GM18517 (cell line): ENCODE data around the gene GARNL3.

Experiments
- ATAC-seq: cut with Tn5 transposase; IDR thresholded peaks from one replicate; pipeline ENCODE4 v1.9.1; 2021; ENCODE audit warnings: mild to moderate bottlenecking, moderate library complexity; ENCODE audit not compliant: unreplicated experiment

GARNL3 gene

DNA sequence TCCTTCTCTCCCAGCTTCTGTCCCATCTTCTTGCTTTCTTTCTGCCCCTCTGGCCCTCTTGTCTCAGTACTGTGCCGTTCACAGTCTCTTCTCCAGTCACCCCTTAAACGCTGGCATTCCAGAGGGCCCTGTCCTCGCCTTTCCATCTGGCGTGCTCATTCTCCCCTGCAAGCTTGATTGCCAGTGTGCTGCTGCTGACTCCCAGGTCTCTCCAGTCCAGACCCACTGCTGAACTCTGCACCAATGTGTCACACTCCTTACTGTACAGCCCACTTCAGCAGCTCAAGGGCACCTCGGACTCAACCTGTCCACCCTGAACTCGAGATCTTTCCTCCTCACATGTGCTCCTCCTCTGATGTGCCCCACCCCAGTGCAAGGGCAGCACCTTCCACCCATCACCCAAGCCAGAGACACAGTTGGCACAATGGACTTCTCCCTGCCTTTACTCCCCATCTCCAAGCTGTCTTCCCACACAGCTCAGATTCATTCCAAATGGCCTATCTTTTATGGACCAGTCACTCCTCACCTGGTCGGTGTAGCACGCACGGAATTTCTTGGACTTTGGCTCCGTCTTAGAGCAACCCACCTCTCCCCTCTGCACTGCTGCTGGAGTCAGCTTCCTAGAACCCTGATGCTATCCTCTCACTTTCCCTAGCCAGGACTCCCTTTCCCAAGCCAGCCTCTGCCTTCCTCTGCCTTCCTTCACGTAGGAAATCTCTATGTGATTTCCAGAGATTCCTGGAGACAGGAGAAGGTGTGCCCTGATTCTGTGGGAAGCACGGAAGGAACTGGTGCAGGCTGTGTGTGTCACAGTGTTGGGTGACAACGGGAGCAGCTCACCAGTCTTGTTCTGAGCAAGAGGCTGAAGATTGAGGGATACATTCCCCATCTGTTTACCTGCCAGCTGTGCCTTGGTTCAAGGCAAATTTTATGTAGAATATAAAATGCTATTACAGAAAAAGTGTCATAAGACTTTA lies 106.4 kb downstream of the GARNL3 start:
- ATAC-seq: no peak

DNA sequence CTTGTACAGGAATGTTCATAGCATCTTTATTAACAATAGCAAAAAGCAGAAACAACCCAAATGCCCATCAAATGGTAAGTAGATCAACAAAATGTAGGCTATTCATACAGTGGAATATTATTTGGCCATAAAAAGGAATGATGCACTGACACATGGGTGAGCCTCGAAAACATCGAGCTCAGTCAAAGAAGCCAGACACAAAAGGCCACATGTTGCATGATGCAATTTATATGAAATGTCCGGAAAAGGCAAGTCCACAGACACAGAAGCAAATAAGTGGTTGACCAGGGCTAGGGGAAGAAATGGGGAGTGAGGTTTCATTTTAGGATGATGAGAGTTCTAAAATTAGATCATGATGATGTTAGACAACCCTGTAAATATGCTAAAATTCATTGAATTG lies 115.9 kb downstream of the GARNL3 start:
- no peak for ATAC-seq

DNA sequence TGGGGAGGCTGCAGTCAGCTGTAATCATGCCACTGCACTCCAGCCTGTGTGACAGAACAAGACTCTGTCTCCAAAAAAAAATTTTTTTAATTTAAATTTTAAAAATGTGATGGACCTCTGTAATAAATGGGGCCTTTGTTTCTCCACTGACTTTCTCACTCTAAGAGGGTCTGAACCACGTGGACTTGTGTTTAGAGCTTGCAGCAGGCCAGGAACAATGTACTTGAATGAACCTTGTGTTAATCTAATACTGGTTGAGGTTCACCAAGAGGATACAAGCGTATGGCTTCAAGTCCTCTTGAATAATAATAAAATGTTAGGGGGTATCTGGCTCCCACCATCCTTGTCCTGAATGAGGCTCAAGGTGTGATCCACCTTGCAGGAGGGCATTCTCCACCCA lies 118.0 kb downstream of the GARNL3 start:
- ATAC-seq: no peak

DNA sequence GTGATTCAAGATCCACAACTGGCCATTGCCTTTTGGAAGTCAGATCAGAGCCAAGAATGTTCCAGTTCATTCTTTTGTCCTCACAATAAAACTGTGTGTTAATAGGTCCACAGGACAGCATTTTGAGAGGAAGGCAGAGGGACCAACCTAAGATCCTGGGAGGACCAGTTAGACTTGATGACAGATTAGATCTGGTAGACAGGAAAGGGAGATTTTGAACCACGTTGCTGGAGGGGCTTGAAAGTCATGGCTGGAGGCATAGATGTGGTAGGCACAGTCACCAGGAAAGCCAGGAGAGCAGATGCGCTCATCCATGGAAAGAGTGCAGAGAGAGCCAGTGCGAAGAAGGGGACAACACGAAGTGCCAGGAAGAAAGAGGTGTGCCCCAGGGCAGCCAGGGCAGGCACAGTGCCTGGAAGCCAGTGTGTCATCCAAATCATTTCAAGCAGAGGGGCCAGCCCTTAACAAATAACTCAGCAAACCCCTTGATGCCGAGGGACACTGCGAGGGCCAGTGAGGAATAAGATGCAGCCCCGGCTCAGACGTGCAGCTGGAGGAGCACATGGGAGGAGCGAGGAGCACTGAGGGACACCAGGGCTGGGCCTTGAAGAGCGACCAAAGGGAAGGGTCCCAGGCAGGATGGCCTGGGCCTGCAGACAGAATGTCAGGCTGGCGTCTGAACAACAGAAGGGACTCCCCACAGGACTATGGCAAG lies 119.6 kb downstream of the GARNL3 start:
- no peak for ATAC-seq

DNA sequence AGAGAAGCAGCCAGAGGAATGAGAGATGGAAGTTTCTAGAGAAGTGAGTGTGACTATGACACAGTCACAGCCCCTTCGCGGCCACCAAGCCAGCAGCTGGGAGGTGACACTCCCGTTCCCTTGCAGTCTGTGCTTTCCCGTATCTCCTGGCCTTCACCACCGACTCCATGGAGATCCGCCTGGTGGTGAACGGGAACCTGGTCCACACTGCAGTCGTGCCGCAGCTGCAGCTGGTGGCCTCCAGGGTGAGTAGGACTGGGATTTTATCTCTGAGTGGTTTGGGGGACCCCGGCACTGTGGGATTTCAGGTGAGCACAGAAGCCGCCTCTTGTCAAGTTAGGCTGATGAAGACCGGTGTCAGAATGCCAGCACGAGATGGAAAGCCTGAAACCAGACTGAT lies 120.3 kb downstream of the GARNL3 start:
- ATAC-seq: no peak

DNA sequence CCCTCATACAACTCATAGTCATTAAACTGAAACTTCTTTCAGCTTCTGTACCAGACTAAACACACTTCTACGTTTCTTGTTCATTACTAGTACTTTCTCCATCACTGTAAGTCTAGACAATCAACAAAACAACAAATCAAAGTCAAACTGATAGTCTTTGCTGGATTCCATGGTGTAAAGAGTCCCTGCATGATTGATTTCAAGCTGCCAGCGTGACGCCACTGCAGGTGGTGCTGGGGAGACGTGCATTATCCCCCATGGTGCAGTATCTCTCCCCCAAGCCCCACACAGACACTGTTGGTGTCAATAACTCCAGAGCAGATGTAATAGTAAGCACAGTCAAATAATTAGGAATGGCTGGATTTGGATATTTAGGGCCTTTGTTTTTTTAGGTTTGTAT lies 121.7 kb downstream of the GARNL3 start:
- ATAC-seq: no peak

DNA sequence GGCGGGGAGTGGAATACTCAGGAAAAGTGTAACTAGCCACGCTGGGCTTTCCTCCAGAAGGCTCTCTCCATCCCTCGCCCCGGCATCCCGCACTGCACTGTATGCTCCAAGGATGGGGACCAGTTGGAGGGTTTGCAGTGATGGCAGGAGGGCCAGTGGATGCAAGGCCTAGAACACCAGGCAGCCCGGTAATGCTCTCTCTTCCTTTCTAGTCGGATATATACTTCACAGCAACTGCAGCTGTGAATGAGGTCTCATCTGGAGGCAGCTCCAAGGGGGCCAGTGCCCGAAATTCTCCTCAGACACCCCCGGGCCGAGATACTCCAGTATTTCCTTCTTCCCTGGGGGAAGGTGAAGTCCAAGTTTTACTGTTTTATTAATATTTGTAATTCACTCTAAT lies 122.4 kb downstream of the GARNL3 start:
- ATAC-seq: no peak

DNA sequence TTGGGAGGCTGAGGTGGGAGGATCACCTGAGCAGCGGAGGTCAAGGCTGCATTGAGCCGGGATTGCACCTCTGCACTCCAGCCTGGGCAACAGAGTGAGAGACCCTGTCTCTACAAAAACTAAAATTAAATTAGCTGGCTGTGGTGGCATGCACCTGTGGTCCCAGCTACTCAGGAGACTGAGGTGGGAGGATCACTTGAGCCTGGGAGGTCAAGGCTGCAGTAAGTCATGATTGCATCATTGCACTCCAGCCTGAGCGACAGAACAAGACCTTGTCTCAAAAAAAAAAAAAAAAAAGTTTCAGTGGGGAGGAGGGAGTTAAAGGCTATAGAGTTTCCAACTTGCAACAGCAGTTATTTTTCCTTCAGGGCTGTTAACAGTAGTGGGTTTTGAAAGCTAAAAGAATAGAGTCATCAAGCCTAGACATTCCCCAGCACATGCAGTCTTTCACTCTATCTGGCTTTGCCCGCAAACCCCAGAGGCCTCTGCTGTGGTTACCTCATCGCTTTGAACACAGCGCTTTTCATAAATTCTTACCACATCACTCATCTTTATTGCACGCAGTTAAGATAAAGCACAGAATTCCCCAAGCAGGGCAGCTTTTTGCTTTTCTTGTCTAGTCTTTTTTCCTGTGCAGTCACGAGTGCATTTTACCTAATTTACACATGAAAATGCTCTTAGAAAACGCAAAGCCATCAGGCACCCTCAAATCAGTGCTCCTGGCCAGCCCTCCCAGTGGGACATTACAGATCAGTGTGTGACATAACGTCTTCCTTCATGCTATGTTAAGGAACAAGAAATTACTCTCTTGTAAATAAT lies 123.7 kb downstream of the GARNL3 start:
- ATAC-seq: peak; percentile 75

DNA sequence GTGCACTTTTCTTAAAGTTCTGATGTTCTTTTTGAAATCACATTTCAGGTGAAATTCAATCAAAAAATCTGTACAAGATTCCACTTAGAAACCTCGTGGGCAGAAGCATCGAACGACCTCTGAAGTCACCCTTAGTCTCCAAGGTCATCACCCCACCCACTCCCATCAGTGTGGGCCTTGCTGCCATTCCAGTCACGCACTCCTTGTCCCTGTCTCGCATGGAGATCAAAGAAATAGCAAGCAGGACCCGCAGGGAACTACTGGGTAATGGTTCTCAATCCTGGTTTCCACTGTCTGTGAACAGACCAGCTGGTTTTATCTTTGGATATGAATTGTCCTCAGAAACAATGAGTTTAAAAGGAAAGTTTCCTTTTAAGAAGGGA lies 124.3 kb downstream of the GARNL3 start:
- no peak for ATAC-seq

DNA sequence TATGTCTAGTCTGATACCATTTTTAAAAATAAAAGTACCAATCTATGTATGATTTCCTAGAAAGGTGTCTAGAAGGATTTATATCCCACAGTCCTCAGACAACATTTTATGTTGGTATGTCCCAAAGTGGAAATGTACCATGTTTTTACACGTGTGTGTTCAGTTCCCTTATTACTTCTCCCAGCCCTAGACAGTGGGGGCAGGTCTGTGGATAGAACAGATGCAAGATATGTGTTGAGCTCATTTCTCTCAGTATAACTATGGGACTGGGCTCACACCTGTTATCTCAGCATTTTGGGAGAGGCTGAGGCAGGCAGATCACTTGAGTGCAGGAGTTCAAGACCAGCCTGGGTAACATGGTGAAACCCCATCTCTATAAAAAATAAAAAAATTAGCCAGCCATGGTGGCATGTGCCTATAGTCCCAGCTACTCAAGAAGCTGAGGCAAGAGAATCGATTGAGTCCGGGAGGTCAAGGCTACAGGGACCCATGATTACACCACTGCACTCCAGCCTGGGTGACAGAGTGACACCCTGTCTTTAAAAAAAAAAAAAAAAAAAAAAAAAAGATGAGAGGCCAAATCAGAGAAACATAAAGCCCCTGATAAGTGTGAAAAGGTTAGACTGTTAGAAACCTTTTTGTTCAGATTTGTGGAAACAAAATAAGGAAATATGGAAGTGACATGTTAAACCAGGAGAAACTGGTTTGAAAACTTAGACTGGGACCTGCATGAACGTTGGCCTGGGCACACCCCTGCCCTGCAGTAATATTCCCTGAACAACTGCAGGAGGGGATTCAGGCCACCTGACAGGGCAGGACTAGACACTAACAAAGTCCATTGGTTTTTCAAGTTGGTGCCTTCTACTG lies 125.0 kb downstream of the GARNL3 start:
- ATAC-seq: no peak

DNA sequence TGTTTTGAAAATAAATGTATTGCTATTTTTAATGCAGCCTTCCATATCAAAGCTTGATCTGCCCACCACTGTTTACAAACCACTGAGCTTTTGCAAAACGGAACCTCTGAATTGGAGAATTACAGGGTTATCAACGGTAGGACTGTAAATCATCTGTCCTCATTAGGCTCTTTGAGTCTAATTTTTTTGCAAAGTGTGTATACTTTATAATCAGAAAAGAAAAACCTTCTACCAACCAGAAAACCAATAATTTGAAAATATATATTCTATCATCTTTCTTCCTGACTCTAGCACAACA lies 125.6 kb downstream of the GARNL3 start:
- no peak for ATAC-seq

DNA sequence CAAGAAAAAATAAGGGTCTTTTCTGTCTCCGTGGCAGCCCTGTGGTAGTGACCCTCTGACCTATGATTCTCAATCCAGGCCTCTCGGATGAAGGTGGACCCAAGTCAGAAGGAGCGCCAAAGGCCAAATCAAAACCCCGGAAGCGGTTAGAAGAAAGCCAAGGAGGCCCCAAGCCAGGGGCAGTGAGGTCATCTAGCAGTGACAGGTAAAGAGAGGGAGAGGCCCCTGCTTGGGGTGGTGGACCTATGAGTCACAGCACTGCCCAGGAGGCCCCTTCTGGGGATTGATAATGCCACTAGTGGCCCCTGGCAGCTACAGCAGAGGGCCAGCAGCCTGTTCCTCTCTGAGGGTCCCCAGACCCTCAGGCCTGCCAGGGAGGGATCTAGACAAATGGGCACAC lies 126.0 kb downstream of the GARNL3 start:
- ATAC-seq: no peak

DNA sequence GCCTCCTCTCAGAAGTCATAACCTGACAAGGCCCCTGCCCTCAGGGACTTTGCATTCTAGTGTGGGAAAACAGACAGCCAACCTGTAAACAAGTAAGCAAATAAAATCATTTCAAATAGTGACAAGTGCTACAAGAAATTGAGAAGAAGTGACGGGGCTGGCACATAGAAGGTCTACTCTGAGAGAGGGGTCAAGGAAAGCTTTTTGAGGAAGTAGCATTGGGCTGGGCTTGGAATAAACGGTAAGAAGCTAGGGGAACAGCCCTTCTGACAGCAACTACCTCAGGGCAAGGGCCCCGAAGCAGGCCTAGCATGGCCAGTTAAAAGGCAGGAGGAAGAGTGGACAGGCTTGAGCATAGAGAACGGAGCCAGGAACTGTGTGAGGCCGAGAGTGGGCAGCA lies 127.6 kb downstream of the GARNL3 start:
- ATAC-seq: no peak

DNA sequence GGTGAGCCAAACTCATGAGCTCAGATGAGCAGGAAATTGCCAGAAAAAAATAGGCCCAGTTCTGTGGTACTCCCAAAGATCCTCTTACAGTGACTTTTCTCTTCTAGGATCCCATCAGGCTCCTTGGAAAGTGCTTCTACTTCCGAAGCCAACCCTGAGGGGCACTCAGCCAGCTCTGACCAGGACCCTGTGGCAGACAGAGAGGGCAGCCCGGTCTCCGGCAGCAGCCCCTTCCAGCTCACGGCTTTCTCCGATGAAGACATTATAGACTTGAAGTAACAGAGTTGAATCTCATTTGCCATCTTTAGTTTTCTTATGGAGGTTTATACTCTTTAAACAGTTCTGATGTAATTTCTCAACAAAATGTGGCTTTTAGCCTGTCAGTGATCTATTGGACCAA lies 128.4 kb downstream of the GARNL3 start:
- ATAC-seq: no peak

DNA sequence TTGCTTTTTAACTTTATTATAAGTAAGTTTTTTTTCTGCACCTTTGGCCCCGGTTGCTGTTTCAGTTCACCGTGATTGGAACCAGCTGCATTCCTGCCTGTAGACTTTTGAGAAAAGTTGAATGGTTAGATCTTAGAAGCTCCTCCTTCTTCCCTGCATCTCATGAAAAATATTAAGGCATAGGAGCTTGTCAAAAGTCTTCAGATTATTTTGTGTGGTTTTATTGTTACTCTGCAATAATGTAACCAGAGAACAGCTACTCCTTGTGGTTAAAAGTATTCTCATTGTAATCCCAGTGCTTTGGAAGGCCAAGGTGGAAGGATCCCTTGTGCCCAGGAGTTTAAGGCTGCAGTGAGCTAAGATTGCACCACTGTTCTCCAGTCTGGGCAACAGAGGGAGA lies 129.1 kb downstream of the GARNL3 start:
- no peak for ATAC-seq

DNA sequence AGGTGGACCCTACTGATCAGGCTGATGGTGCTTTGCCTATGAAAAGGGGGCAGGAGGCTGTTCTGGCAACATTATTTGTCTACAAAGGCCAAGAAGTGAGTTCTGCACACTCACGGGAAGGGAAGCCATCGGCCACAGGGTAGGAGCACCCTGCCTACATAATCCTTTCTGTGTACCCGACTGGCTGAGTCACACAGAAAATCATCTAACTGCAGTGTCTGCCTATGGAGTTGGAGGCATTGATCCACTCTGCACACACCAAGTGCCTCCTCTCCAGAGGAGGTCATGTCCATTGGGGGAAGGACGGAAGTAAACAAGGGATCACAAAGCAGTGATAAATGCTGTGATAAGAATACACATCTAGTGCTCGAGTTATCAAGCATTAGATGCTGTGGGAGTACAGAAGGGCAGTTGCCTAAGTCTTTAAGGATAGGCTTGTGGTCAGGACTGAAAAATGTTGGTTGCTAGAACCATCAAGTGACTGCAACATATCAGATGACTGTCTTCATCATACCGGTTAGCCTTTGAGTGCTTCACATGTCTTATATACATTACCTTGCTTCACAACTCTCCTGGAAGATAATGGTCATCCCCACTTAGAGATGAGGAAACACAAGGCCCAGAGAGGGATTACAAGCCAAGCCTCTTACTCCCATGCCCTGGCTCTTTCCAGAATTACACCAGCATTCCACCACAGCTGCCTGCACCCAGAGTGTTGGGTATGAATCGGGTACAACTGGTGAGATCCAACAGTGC lies 131.1 kb downstream of the GARNL3 start:
- no peak for ATAC-seq

DNA sequence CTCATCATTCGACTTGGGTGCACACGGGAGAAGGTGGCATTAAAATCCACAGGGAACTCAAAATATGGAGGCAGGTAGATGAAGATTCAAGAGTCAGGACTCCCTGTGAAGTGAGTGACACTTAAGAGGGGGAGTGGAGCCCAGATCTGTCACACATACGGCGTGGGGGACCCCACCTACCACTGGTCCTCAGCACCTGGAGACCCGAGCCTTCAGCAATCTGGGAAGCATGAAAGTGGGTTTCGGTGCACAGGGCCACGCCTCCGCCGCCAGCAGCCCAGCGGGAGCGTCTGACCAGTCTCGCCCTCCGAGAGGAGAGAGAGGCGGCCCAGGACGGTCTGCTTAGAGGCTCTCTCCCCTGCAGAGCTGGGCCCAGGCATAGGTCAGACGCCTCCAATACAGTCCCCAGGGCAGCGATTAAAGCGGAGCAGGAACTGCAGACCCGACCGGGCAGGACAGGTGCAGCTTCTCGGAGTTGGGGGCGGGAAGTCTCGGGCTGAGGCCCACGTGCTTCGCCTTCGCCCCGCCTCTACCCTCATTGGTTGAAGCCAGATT lies 131.8 kb downstream of the GARNL3 start:
- ATAC-seq: no peak

DNA sequence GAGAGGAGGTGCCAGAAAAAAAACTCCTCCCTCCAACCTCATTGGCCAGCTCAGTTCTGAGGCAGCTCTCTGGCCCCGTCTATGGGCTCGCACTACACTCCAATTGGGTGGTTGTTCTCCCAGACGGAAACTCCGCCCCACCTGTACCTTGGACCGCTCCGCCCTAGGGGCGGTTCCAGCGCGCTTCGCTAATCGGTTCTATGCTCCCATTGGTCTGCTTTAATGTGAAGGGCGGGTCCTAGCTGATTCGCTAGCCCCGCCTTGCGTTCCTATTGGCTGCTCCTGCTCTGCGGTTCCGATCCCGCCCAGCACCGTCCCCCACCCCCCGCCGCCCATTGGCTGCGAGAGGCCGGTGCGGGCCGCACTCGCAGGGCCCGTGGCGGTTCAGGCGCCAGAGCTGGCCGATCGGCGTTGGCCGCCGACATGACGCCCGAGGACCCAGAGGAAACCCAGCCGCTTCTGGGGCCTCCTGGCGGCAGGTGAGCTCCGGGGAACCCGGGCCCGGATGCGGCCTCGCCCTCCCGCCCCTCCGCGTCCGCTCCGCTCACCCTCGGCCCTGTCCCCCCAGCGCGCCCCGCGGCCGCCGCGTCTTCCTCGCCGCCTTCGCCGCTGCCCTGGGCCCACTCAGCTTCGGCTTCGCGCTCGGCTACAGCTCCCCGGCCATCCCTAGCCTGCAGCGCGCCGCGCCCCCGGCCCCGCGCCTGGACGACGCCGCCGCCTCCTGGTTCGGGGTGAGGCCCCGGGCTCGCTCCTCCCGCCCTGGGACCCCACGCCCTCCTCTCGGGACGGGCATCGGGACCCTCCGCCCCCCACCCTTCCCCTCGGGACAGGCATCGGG lies 132.5 kb downstream of the GARNL3 start, which contains the start of gene SLC2A8:
Gene SLC2A8 (plus strand): TSS at position 362 of the 838 bp plus-strand sequence. CDS start 62 bp downstream, at position 424.
- ATAC-seq: peak; percentile 96
